SW480 (cell line): Measurements from ENCODE around the gene RGL2.
"Not testable (repeated sequence)": the region's sequence is repeated elsewhere in the genome, so short reads cannot be mapped to it uniquely, and the experiment has no call there.

Source experiments
- DNase-seq: peaks from one replicate; pipeline ENCODE4 v3.0.0-alpha.2; 2016; ENCODE audit warnings: low spot score

The RGL2 gene, protein sequence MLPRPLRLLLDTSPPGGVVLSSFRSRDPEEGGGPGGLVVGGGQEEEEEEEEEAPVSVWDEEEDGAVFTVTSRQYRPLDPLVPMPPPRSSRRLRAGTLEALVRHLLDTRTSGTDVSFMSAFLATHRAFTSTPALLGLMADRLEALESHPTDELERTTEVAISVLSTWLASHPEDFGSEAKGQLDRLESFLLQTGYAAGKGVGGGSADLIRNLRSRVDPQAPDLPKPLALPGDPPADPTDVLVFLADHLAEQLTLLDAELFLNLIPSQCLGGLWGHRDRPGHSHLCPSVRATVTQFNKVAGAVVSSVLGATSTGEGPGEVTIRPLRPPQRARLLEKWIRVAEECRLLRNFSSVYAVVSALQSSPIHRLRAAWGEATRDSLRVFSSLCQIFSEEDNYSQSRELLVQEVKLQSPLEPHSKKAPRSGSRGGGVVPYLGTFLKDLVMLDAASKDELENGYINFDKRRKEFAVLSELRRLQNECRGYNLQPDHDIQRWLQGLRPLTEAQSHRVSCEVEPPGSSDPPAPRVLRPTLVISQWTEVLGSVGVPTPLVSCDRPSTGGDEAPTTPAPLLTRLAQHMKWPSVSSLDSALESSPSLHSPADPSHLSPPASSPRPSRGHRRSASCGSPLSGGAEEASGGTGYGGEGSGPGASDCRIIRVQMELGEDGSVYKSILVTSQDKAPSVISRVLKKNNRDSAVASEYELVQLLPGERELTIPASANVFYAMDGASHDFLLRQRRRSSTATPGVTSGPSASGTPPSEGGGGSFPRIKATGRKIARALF

GRCh38 chr6:33298773-33299236 lies at the start of gene RGL2:
TSS of gene RGL2 (minus strand) at chr6:33298942. CDS start at chr6:33298610, 332 bp downstream.
- DNase-seq: peak; percentile 16

GRCh38 chr6:33347816-33348215 lies 49.1 kb upstream of the RGL2 start:
- DNase-seq: no peak

DNA sequence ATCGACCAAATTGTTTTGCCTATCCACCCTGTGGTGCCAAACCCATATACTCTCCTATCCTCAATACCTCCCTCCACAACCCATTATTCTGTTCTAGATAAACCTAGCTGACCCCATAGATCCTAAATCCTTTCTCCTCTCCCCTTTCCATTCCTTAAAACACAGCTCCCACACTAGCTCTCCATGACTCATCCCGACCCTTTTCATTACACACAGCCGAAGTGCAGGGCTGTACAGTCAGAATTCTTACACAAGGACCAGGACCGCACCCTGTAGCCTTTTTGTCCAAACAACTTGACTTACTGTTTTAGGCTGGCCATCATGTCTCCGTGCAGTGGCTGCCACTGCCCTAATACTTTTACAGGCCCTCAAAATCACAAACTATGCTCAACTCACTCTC lies 48.2 kb upstream of the RGL2 start:
- not testable (repeated sequence) for DNase-seq

GRCh38 chr6:33344701-33345697 lies 46.3 kb upstream of the RGL2 start:
- DNase-seq: peak; percentile 72

DNA sequence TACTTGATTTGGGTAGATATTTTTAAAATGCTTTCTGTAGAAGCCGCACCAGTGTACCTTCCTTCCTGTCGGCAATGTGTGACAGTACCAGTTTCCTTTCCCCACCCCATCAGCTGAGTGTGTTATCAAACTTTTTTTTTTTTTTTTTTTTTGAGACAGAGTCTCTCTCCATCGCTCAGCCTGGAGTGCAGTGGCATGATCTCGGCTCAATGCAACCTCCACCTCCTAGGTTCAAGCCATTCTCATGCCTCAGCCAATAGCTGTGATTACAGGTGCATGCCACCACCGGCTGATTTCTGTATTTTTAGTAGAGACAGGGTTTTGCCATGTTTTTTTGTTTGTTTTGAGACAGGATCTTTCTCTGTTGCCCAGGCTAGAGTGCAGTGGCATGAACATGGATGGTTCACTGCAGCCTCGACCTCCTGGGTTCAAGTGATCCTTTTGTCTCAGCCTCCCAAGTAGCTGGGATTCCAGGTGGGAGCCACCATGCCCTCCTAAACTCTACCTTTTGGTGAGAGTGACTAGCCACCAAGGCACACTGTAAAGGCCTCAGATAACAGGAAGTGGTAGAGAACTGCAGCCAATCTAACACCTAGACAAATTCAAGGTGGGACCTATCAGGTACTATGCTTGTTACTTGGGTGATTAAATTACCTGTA lies 45.3 kb upstream of the RGL2 start:
- DNase-seq: no peak

- DNase-seq: not testable (repeated sequence)
Measured at GRCh38 chr6:33343606-33343952, 44.8 kb upstream of the RGL2 start.

DNA sequence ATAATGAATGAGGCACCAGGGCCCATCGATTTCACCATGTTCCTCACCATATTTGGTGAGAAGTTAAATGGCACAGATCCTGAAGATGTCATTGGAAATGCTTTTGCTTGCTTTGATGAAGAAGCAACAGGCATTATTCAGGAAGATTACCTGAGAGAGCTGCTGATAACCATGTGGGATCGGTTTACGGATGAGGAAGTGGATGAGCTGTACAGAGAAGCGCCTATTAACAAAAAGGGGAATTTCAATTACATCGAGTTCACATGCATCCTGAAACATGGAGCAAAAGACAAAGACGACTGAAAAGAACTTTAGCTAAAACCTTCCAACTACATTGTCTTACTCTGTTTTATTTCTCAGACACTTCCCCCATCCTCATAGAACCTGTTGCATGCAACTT lies 40.5 kb upstream of the RGL2 start:
- no peak for DNase-seq

GRCh38 chr6:33336495-33336894 lies 37.8 kb upstream of the RGL2 start:
- no peak for DNase-seq

GRCh38 chr6:33335916-33336315 lies 37.2 kb upstream of the RGL2 start:
- no peak for DNase-seq

DNA sequence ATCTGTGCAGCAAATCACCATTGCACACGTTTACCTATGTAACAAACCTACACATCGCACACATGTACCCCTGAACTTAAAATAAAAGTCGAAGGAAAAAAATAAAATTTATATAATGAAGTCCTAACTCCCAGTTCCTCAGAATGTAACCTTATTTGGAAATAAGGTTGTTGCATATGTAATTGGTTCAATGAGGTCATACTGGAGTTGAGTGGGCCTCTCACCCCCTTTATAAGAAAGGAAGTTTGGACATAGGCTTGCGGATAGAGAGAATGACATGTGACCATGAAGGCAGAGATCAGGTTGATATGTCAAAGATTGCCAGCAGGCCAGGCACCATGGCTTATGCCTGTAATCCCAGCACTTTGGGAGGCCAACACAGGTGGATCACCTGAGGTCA lies 34.9 kb upstream of the RGL2 start:
- DNase-seq: no peak

DNA sequence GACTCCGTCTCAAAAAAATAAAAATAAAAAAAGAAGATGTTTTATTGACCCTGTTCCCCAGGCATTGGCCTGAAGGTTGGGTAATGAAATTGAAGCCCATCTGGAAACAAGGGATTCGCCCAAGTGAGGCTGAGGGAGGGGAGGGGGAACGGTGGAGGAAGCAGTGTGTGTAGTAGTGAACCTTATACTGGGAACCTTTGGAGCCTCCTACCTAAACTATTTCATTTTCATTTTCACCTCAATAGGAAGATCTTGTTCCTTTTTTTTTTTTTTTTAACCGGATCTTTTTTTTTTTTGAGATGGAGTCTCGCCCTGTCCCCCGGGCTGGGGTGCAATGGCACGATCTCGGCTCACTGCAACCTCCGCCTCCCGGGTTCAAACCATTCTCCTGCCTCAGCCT lies 32.0 kb upstream of the RGL2 start:
- no peak for DNase-seq

GRCh38 chr6:33329058-33329457 lies 30.3 kb upstream of the RGL2 start:
- DNase-seq: no peak

DNA sequence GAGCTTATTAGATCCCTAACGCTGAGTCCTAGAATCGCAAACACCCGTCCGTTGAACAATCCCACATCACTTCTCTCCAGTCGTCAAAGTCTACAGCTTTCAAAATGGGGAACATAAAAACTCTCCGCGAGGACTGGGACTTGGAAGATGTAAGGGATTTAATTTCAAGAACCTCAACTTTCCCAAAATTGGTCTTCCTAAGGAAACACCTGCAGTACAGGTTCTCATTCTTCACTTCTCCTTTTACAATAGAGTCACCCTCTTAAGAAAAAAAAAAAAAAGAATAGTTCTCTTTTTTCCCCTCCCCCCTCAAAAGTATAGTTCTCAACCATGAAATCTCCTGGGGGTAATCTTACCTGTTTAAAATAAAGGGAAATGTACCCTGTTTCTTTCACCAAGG lies 25.4 kb upstream of the RGL2 start:
- DNase-seq: no peak

GRCh38 chr6:33323623-33323948 lies 24.8 kb upstream of the RGL2 start:
- no peak for DNase-seq

DNA sequence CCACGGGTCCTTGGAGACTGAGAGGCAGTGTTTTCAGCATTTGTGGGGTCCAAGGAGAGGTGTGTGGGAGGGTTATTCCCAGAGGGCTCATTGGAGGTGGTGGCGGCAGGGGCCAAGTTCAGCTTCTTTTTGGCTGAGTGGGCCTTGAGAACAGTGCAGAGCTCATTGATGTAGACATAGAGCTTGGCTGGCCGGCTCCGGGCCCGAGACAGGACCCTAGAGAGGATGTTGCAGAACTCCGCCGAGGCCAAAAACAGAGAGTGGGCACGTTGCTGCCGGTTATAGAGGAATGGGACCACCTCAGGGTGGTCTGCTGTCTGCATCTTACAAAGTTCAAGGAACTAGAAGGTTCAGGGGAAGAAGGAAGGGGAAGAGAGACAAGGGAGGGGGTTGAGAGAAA lies 22.5 kb upstream of the RGL2 start:
- no peak for DNase-seq

- DNase-seq: no peak
Measured at GRCh38 chr6:33320315-33321181, 21.8 kb upstream of the RGL2 start.

GRCh38 chr6:33319939-33320314 lies 21.2 kb upstream of the RGL2 start:
- no peak for DNase-seq

DNA sequence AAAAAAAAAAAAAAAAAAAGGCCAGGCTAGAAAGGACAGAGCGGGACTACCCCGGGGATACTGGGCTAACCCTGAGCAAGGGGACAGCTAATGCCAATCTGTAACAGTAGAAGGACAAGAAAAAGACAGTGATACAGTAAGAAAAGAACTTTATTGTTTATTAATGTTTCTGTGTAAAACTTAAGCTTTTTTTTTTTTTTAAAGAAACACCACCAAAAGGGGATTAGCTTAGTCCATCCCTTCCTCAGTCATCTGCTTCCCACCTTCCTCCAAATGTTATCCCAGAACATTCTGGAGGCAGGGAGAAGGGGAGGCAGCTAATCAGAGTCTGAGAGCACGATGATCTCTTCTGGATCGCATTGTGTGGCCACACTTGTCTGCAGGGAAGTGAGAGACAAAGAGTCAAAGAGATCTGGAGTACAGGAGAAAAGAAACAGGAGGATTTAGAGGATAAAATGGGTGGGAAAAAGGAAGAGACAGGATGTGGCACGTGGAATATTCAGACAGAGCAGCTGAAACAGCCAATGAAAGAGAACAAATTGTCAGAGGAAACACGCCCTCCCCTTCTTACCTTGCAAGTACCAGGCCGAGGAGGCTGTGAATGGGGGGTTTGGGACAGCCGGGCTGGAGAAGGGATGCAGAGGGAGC lies 19.8 kb upstream of the RGL2 start:
- DNase-seq: no peak

DNA sequence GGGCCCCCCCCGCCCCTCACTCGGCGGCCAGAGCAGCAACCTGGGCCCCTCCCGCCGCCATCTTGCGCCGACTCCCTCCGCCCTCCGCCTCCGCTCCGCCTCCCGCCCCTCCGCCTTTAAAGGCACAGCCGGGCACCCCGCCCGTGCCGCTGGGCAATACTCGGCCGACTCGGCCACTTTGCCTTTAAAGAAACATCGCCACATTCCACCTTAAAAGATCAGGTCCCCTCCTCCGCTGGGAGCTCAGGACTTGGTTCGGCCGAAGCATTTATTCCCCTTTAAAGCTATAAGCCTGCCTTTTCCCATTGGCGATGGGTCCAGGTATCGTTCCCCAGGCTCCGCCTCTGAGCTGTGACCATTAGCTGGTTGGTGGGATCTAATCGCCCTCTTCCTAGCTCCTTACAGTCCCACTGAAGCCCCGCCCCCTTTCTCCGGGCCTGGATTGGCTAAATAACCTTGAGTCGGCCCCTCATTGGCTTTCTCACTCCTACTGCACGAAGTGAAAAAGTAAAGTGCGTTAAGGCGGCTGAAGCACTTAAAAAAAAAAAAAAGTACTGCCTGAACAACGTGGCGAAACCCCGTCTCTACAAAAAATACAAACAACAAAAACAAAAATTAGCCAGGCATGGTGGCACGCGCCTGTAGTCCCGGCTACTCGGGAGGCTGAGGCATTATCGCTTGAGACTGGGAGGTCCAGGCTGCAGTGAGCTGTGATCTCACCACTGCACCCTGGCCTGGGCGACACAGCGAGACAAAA lies 19.1 kb upstream of the RGL2 start, which contains the start of gene ZBTB22:
Gene ZBTB22, minus strand, starts transcription at position 76 of the 757 bp plus-strand sequence. CDS start 828 bp downstream, outside the sequence.
- DNase-seq: peak; percentile 97

GRCh38 chr6:33317419-33317668 lies 18.6 kb upstream of the RGL2 start:
- DNase-seq: no peak
